ENCODE results near the gene IL22RA2.

GRCh38 chr6:137119196-137120104, 54.0 kb downstream of the IL22RA2 start:
- TF ChIP-seq CTCF (IDR thresholded peaks at IDR 0.05) (no peak), POLR2A (IDR thresholded peaks at IDR 0.05) (no peak)
